AG10803 (cell line): ENCODE measurements around the gene ATP5MC2.
A peak's percentile ranks its signal among the peaks of the same experiment; 100 is the strongest.

Experiments
- DNase-seq: peaks from one replicate; pipeline ENCODE4 v3.0.0; 2010; ENCODE audit warnings: low read depth
- H3K4me3 ChIP-seq: 2 replicates; pipeline ENCODE4 v1.5.1; 2011; ENCODE audit warnings: mild to moderate bottlenecking, low read length, control low read depth
- CTCF ChIP-seq: conservative IDR thresholded peaks from 2 replicates; pipeline ENCODE4 v1.5.1; 2011; ENCODE audit warnings: mild to moderate bottlenecking, low read length, control low read depth, inconsistent platforms

Gene ATP5MC2

DNA sequence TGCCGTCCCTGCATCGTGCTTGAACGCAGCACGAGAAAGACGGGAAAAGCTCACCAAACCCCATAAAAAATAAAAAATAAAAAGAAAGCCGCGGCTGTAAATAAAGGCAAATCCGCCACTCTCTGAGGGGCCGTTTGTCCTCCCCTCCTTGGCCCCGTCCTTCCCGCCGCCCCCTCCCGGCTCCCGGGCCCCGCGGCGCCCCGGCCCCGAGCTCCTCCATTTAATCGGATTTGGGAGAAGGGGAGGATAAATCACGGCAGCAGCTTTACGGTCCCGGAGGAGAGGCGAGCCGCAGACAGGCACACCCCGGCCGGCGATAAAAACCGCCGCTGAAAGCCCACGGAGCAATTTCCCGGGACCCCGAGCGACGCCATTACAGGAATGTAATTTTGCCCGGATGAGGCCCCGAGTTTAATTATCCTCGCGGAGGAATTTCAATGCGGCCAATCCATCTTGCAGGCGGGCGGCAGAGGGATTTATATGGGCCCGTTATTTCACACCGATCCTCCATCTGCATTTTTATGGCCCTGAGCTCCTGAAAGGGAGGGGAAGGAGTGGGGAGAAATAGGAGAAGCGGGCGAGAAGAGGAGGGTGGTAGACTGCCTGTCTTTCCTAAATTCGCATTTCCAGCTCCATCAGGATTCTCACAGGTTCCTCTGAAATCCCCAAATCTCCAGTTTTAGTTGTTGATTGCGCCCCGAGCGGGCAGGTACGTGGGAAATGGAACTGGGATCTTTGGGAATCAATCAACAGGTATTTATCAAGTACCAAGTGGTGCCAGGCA lies 1.3 kb upstream of the ATP5MC2 start:
- no peak for TF ChIP-seq CTCF
- H3K4me3 ChIP-seq, result peak overlapping the region; percentile 55
- peak; percentile 47 for DNase-seq

DNA sequence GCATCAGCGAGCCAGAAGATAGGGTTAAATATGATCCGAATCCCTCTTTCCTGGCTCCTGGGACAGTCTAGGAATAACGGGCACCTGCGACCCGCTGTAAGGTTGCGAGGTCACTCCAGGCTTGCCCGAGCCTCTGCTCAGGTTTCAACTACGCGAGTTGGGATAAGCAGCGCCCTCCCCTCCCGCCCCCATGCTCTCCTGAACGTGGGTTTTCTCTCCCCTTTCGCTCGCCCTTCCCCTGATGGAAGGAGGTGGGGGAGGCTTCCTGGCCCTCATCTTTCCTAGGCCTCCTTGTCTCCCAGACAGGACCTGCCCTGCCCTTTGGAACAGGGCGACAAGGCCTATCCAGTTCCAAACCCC lies 753 bp upstream of the ATP5MC2 start:
- DNase-seq, result peak; percentile 42
- no peak for TF ChIP-seq CTCF
- peak overlapping the region; percentile 55 for H3K4me3 ChIP-seq

DNA sequence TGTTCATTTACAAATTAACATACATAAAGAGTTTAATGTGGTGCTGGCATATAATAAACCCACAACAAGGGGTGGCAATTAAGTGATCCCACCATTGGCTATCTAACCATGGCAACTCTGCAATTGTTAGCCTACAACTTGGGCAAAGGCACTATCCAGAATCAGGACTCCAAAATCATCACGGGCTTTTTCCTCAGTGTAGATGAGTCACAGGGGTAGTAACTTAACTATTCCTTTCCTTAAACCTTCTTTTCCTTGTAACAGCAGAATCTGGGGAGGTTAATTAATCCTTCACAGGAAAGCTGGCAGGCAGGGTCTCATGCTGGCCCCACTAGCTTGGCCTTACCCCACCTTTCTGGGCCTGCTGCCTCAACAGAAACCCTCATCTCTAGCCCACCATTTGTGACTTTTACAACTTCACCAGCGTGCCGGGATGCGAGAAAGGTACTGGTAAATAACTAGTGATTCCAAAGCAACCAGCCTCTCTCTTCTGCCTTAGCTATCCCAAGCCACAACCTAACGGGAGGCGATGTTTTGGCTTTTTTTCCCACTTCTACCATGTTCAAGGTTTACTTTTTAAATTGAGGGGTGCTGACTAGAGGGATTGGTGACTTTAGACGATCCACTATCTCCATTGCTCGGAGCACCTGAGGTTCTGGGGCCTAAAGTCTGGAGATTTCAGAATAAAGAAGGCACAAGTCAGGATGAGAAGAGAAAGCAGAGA lies 744 bp downstream of the ATP5MC2 start:
- H3K4me3 ChIP-seq, result peak overlapping the region; percentile 98
- peak; percentile 11 for DNase-seq
- no peak for TF ChIP-seq CTCF

DNA sequence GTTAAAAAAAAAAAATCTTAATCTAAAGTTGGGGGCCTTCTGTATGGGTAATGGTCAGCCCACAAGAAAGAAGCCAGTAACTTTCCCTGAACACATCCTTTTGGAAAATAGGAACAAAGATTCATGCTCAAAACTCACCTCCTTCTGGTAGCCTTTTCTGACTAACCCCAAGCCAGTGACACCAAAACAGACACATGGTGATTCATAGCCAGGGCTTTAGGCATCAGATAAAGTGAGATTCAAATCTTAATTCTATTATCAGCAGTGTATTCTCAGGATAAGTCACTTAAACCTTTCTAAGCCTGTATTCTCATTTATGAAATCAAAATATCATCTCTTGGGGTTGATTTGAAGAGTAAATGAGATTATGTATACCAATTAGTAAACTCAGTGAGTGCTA lies 4.9 kb downstream of the ATP5MC2 start:
- DNase-seq, result no peak
- no peak for TF ChIP-seq CTCF
- no peak overlapping the region for H3K4me3 ChIP-seq

DNA sequence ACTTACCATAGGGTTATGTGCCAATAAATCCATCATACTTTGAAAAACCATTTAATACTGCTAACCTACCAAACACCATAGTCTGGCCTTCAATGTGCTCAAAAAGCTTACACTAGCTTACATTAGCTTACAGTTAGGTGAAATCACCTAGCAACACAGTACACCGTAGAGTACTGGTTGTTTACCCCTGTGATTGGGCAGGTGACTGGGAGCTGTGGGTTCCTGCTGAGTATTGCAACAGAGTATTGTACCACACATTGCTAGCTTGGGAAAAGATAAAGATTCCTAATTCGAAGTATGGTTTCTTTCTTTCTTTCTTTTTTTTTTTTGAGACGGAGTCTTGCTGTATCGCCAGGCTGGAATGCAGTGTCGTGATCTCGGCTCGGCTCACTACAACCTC lies 5.6 kb downstream of the ATP5MC2 start:
- no peak for TF ChIP-seq CTCF
- H3K4me3 ChIP-seq, result no peak overlapping the region
- DNase-seq, result no peak

DNA sequence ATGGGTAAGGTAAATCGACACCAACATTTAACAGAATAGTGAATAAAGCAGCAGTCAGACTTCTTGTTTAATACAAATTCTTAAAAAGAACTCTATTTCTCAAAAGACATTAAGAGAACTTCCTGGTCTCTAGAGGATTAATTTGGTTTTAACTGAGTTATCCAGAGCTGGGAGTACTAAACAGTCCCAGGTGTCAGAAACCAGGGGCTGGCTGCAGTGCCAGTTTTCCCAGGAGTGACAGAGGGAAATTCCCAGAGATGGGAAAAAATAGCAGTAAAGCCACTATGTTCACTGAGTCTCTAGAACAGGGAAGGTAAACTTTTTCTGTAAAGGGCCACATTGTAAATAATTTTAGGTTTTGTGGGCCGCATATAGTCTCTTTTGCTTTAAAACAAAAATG lies 8.8 kb downstream of the ATP5MC2 start:
- no peak for TF ChIP-seq CTCF
- no peak overlapping the region for H3K4me3 ChIP-seq
- DNase-seq, result peak; percentile 20

DNA sequence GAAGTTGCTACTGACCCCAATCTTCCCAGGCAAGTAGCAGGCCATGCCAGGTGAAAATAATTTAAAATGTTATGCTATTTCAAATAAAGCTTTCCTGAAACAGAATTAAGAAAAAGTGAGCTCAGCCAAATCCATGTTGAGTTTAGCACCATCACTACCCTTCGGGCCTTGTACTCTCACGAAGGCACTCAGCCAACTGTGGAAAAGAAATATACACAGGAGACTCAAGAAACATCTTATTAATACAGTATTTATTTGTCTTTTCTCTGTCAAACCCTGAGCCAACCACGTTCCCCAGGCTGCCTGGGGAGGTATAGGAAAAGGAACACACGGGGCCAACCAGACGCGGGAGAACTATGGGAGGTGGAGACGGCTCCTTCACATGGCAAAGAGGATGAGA lies 10.9 kb downstream of the ATP5MC2 start:
- no peak for DNase-seq
- H3K4me3 ChIP-seq, result no peak overlapping the region
- TF ChIP-seq CTCF, result no peak
